Putamen (tissue), 1 donor: ENCODE results near the gene EXOC6B.
A peak's percentile ranks its signal among the peaks of the same experiment; 100 is the strongest.

ENCODE experiments used
- DNase-seq: peaks from one replicate; pipeline ENCODE4 v3.0.0-alpha.2; 2016; ENCODE audit warnings: low spot score

Gene EXOC6B

GRCh38 chr2:72825257-72826155 lies at the start of gene EXOC6B:
Gene EXOC6B (minus strand): TSS chr2:72826033.
- DNase-seq = peak; percentile 91

DNA sequence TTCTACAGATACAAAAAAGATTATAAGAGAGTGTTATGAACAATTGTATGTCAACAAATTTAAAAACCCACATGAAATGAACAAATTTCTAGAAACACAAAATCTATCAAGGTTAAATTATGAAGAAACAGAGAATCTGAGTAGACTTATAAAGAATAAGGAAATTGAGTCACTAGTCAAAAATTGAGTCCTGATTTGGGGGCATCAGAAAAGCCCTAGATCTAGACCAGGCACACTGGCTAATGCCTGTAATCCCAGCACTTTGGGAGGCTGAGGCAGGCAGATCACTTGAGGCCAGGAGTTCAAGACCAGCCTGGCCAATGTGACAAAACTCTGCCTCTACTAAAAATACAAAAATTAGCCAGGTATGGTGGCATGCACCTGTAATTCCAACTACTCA lies 46.0 kb upstream of the EXOC6B start:
- no peak for DNase-seq

DNA sequence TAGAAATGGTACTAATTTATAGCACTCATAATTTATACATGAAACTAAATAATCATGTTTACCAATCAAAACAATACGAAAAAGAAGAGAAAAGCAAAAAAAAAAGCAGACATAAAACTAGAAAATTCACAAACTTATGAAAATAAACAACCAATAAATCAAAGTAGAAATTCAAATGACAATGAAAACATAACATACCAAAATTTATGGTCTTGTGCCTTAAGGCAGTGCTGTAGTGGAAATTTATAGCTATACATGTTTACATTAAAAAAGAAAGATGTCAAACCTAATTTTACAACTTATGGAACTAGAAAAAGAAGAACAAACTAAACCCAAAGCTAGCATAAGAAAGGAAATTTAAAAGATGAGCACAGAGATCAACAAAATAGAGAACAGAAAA lies 45.2 kb upstream of the EXOC6B start:
- no peak for DNase-seq

- peak; percentile 31 for DNase-seq
Measured at GRCh38 chr2:72864500-72864899, 38.7 kb upstream of the EXOC6B start.

- no peak for DNase-seq
Measured at GRCh38 chr2:72863046-72863445, 37.2 kb upstream of the EXOC6B start.

GRCh38 chr2:72862239-72862988 lies 36.6 kb upstream of the EXOC6B start:
- peak; percentile 88 for DNase-seq

GRCh38 chr2:72859831-72860262 lies 34.0 kb upstream of the EXOC6B start:
- peak; percentile 57 for DNase-seq

GRCh38 chr2:72851333-72851732 lies 25.5 kb upstream of the EXOC6B start:
- DNase-seq = no peak

DNA sequence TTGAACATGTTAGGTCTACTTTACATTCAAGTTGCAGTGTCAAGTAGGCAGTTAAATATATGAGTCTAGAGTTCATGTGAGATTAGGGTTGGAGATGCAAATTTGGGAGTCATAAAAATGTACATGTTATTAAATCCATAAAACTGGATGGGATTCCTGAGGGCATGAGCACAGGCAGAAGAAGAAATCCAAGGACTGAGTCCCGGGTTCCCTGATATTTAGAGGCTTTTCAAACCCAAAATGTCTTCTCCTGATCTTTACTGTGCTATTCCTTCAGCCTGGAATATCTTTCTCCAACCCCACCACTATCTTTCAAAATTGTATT lies 23.3 kb upstream of the EXOC6B start:
- DNase-seq = no peak

DNA sequence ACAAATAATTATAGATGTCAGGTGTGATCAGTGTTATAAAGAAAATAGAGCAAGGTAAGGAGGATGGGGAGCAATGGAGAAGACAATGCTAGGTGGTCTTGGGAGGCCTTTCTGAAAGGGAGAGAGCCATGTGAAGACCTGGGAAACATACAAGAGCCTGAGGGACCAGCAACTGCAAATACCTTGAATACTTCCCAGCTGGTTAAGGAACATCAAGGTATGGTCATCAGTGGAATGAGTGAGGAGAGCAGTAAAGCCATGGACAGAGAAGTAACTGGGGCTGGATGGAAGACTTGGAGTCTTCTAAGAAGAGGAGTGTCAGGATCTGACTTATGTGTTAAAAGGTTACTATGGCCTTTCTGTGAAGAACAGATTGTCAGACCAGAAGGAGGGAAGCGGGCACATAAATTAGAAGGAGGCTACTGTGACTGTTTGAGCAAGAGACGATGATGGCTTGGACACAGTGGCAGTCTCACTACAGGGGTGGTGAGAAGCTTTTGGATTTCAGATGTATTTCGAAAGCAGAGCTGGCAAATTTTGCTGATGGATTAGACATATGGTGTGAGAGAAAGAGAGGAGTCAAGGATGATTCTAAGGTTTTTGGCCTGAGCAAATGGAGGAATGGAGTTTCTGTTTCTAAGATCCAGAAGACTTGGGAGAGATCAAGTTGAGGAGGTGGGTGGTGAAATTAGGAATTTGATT lies 22.8 kb upstream of the EXOC6B start:
- DNase-seq = no peak

DNA sequence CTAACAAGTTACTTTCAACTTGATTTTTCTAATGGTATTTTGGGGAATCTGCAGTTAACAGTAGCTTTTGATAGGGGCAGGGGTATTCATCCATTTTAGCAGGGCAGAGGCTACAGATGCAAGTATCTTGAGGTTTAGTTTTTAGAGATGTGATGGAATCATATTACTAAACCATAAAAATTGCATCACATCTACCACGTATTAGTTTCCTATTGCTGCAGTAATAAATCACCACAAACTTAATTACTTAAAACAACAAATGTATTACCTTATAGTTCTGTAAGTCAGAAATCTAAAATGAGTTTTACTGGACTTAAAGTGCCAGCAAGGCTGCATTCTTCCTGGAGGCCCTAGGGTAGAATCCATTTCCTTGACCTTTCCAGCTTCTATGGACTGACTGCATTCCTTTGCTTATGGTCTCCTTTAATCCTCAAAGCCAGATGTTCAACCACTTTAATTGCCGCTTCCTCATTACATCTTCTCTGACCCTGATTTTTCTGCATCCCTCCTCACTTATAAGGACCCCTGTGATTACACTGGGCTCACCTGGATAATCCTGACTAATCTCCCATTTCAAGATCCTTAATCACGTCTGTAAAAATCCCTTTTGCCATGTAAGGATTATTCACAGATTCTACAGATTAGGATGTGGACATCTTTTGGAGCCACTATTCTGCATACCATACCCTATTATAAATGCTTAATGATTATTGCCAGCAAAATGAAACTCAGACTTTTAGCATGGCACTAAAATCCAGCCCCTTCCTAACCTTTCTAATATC lies 21.9 kb upstream of the EXOC6B start:
- DNase-seq = no peak

GRCh38 chr2:72846171-72847095 lies 20.6 kb upstream of the EXOC6B start:
- DNase-seq = no peak

- DNase-seq = no peak
Measured at GRCh38 chr2:72843301-72843700, 17.5 kb upstream of the EXOC6B start.

DNA sequence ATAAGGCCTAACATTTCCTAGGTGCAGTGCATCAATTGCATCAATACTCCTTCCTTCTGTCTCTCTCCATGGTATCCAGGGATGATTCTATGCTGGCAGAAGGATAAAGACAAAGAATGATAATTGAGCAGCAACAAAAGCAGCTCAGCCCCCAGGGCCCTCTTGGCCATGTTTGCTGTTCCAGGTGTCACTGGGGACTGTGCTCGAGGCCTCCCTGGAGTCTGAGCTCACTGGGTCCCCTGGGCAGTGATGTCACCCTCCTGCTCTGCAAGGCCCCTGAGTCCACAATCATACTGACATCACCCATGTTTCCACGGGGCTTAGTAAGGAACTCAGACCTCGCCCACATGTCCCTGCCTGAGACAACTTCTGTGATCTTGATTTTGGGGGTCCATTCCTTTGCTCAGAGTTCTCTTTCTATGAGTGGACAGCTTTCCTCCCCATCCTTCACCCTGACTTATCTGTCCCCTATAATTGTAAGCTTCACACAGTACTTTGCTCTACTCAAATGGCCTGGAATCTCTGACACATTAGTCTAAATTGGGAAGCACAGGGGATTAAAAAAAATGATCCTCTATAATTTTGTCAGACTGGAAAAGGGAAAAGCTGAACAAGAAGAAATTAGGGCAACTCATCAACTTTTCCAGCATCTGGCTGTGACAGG lies 15.8 kb upstream of the EXOC6B start:
- no peak for DNase-seq

- no peak for DNase-seq
Measured at GRCh38 chr2:72840066-72840465, 14.2 kb upstream of the EXOC6B start.

- no peak for DNase-seq
Measured at GRCh38 chr2:72837171-72837570, 11.3 kb upstream of the EXOC6B start.

- DNase-seq = no peak
Measured at GRCh38 chr2:72835403-72835802, 9.6 kb upstream of the EXOC6B start.

DNA sequence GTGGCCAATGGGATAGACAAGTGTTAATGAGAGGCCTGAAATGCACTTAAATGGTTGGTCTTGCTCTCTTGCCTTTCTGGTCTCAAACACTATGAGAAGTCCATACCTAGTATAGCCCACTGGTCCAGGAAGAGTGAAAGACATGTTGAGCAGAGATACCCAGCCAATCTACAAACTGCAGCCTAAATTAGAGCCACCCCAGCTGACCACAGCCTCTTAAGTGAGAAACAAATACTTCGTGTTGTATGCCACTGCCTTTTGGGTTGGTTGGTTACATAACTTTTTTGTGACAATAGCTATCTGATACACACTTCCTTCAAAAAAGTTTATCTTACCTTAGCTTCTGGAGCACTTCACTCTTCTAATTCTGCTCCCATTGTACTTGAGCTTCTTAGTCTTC lies 8.8 kb upstream of the EXOC6B start:
- DNase-seq = no peak

DNA sequence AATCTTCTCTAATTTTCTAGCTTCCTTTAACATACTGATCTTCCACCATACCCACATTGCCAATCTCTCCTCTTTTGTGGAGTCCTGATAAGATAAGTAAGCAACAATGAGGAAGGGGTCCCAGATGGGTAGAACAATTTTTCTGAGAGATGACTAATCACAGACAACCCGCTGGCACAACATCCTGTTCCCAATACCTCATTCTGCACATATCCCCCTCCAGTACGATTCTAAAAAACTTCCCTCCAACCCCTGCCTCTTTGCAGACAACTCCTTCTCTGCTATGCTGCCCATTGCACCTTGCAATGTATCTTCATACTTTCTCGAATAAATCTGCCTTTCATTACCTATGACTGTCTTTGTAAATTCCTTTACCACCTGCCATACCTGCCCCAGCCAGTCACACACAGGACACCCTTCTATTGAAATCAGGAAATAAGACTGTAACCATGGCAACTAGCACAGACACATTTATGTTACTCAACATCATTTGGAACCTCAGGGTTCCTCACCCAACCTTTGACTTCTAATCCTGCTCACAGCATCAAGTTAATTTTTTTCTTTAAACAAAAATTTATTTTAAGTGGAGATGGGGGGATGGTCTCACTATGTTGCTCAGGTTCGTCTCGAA lies 7.4 kb upstream of the EXOC6B start:
- no peak for DNase-seq

DNA sequence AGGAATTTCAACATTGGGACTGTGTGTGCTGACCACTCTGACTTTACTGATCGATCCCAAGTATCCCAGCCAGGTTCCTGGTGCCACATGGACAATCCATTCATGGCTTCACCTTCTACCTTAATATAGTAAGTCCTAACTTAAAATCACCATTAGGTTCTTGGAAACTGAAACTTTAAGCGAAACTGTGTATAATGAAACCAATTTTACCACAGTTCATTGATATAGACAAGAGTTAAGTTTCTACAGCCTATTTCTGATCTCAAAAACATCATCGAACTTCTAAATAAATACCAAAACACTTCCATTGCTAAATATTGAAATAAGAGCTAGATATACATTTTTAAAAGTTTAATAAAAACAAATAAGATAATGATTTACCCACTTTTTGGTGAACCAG lies 4.4 kb upstream of the EXOC6B start:
- DNase-seq = no peak
